OCI-LY7 (cell line): Measurements from ENCODE around the gene MYRIP. TPM values are rescaled to one million over a fixed set of nuclear protein-coding genes. Genes with fewer than 3 reads are reported as not detected.

Source experiments
- BruUV-seq: library from RNA; stranded (reverse); fragments of 400-500 nt; replicated peaks from 2 replicates; lab custom pipeline; 2021; lab: Mats Ljungman, UMichigan
- CTCF ChIA-PET: fragments of 300-600 bp; sonication (Branson Sonifier 250); formaldehyde crosslinking; loops from one replicate; lab custom pipeline; 2022; ENCODE audit warnings: antibody characterized with exemption; ENCODE audit not compliant: unreplicated experiment; lab: Charles Lee
- POLR2A ChIA-PET: fragments of 300-600 bp; sonication (Branson Sonifier 250); formaldehyde crosslinking; loops from one replicate; lab custom pipeline; 2022; ENCODE audit warnings: antibody characterized with exemption; lab: Charles Lee
- DNase-seq: peaks from one replicate; pipeline ENCODE4 v3.0.0-alpha.2; 2015; ENCODE audit warnings: low spot score
- H2AFZ ChIP-seq: fragments of 200-600 bp; sonication (generic), shearing (Covaris generic); 2 replicates; pipeline ENCODE4 v1.6.1; 2014; ENCODE audit warnings: mild to moderate bottlenecking, antibody characterized with exemption, low read length, moderate library complexity
- H3K27ac ChIP-seq: fragments of 200-600 bp; sonication (generic); 2 replicates; pipeline ENCODE4 v1.5.1; 2014; ENCODE audit warnings: mixed run types, low read depth, mild to moderate bottlenecking, moderate library complexity, low read length, inconsistent platforms; ENCODE audit not compliant: poor library complexity, severe bottlenecking
- H3K36me3 ChIP-seq: fragments of 200-600 bp; sonication (generic); 2 replicates; pipeline ENCODE4 v1.6.1; 2014; ENCODE audit warnings: mild to moderate bottlenecking, antibody characterized with exemption, low read length, moderate library complexity, mixed read lengths; ENCODE audit not compliant: insufficient read depth
- H3K4me1 ChIP-seq: fragments of 200-600 bp; sonication (generic); 2 replicates; pipeline ENCODE4 v1.5.1; 2014; ENCODE audit warnings: mild to moderate bottlenecking, low read length; ENCODE audit not compliant: insufficient read depth, poor library complexity, severe bottlenecking
- H3K4me2 ChIP-seq: fragments of 200-600 bp; sonication (generic); 2 replicates; pipeline ENCODE4 v1.6.1; 2014; ENCODE audit warnings: mild to moderate bottlenecking, low read length
- H3K4me3 ChIP-seq: fragments of 200-600 bp; sonication (generic); 2 replicates; pipeline ENCODE4 v1.5.1; 2014; ENCODE audit warnings: mild to moderate bottlenecking, low read depth, low read length; ENCODE audit not compliant: poor library complexity, severe bottlenecking
- H3K79me2 ChIP-seq: fragments of 200-600 bp; sonication (generic); 2 replicates; pipeline ENCODE4 v1.6.1; 2016; ENCODE audit warnings: low read depth, mild to moderate bottlenecking, low read length, moderate library complexity, mixed read lengths; ENCODE audit not compliant: insufficient read depth
- H3K9me2 ChIP-seq: fragments of 200-600 bp; sonication (generic); 2 replicates; pipeline ENCODE4 v1.6.1; 2016; ENCODE audit warnings: mild to moderate bottlenecking, low read length, mixed read lengths; ENCODE audit not compliant: insufficient read depth
- H3K9me3 ChIP-seq: fragments of 200-600 bp; sonication (generic); 2 replicates; pipeline ENCODE4 v1.6.1; 2014; ENCODE audit warnings: mild to moderate bottlenecking, mixed run types, low read length, mixed read lengths
- H4K20me1 ChIP-seq: fragments of 200-600 bp; sonication (generic); 2 replicates; pipeline ENCODE4 v1.6.1; 2014; ENCODE audit warnings: mild to moderate bottlenecking, antibody characterized with exemption, low read length, moderate library complexity, mixed read lengths; ENCODE audit not compliant: insufficient read depth
- EZH2phosphoT487 ChIP-seq: fragments of 200-600 bp; sonication (generic); IDR thresholded peaks from 2 replicates; pipeline ENCODE4 v1.6.1; 2018; ENCODE audit warnings: low read depth, borderline replicate concordance, mild to moderate bottlenecking, mixed run types, antibody characterized with exemption, low read length, moderate library complexity, mixed read lengths
- intact Hi-C: fragments of 100-400 bp; cut with micrococcal nuclease; formaldehyde crosslinking; loops from one replicate; pipeline ENCODE4 v1.10.0; 2022; ENCODE audit not compliant: unreplicated experiment
- total RNA-seq, 2 experiments: library from RNA; depleted of rRNA in 1 of 2; stranded (reverse); fragments of >200 nt in 1 of 2; shearing (Covaris generic) in 1 of 2; gene quantifications; 2 replicates each; pipeline ENCODE4 v1.2.3, GENCODE V29; 2014 to 2022
- TF ChIP-seq, protein P1 (sequence below): fragments of 200-600 bp; sonication (generic); conservative IDR thresholded peaks from 2 replicates; pipeline ENCODE4 v1.5.1; 2014; ENCODE audit warnings: mild to moderate bottlenecking, antibody characterized with exemption, low read length, moderate library complexity, mixed read lengths

The MYRIP gene
- total RNA-seq, 2 experiments from 2014 or later, result not detected

DNA sequence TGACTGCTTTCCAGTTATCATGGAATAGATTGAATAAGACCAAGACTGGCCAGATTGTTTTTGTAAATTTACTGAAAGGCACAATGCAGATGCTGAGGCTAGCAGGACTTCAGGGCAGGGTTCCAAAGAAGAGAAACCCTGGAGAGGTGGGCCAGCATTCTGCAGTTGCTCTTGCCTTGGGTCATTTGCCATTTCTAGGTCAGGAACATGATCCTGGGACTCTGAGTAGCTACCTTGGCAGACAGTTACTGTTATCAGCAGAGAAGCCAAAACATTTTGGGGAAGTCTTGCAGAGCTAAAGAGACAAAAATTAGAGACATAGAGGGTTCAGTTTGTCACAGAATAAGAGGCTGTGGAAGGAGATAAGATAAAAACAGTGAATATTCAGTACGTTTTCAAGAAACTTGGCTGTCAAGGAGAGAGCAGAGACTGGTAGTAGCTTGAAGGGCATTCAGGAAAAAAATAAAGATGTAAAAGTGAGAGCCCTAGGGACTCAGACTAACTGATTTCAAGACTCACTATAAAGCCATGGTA lies 46.8 kb upstream of the MYRIP start:
- Histone ChIP-seq H3K79me2 (no peaks in the 10 kb centered on the region), H3K36me3 (no peaks in the 10 kb centered on the region), H3K4me1 (no peaks in the 10 kb centered on the region), H4K20me1 (no peaks in the 10 kb centered on the region), H2AFZ (no peak overlapping the region), H3K9me2 (no peaks in the 10 kb centered on the region), H3K4me2 (no peak overlapping the region), H3K27ac (no peak overlapping the region), H3K9me3 (no peaks in the 10 kb centered on the region), H3K4me3 (no peak overlapping the region)
- BruUV-seq, result no TSS peak
- TF ChIP-seq, protein P1, sequence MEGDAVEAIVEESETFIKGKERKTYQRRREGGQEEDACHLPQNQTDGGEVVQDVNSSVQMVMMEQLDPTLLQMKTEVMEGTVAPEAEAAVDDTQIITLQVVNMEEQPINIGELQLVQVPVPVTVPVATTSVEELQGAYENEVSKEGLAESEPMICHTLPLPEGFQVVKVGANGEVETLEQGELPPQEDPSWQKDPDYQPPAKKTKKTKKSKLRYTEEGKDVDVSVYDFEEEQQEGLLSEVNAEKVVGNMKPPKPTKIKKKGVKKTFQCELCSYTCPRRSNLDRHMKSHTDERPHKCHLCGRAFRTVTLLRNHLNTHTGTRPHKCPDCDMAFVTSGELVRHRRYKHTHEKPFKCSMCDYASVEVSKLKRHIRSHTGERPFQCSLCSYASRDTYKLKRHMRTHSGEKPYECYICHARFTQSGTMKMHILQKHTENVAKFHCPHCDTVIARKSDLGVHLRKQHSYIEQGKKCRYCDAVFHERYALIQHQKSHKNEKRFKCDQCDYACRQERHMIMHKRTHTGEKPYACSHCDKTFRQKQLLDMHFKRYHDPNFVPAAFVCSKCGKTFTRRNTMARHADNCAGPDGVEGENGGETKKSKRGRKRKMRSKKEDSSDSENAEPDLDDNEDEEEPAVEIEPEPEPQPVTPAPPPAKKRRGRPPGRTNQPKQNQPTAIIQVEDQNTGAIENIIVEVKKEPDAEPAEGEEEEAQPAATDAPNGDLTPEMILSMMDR, result no peak
- TF ChIP-seq EZH2phosphoT487, result no peak
- intact Hi-C loops, result no loop called here
- POLR2A ChIA-PET, result interaction anchor here (0.6 kb wide), 1 partner anchor 921 kb away, joined by 3 read pairs; no protein-coding TSS in a partner anchor
- no peak for DNase-seq
- CTCF ChIA-PET, result no interaction called here

DNA sequence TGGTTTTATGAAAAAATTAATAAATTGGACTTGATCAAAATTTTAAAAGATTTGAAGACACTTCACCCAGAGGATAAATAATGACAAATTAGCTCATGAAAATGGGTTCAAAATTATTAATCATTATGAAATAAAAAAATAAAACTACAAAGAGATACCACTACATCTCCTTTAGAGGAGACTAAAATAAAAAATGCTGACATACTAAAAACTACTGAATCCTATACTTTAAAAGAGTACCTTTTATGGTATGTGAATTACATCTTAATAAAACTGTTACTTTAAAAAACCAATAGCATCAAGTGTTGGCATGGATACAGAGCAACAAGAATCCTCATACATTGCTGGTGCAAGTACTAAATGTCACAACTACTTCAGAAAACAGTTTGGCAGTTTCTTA lies 46.0 kb upstream of the MYRIP start:
- Histone ChIP-seq H3K9me2 (no peaks in the 10 kb centered on the region), H3K36me3 (no peaks in the 10 kb centered on the region), H2AFZ (no peak overlapping the region), H3K4me1 (no peaks in the 10 kb centered on the region), H3K4me2 (no peak overlapping the region), H4K20me1 (no peaks in the 10 kb centered on the region), H3K4me3 (no peak overlapping the region), H3K79me2 (no peaks in the 10 kb centered on the region), H3K27ac (no peak overlapping the region), H3K9me3 (no peaks in the 10 kb centered on the region)
- ChIA-PET CTCF (no interaction called here), POLR2A (interaction anchor here (0.6 kb wide), 1 partner anchor 920 kb away, joined by 3 read pairs; no protein-coding TSS in a partner anchor)
- BruUV-seq, result no TSS peak
- no peak for TF ChIP-seq EZH2phosphoT487
- TF ChIP-seq, protein P1, result no peak
- intact Hi-C loops, result no loop called here
- DNase-seq, result no peak

DNA sequence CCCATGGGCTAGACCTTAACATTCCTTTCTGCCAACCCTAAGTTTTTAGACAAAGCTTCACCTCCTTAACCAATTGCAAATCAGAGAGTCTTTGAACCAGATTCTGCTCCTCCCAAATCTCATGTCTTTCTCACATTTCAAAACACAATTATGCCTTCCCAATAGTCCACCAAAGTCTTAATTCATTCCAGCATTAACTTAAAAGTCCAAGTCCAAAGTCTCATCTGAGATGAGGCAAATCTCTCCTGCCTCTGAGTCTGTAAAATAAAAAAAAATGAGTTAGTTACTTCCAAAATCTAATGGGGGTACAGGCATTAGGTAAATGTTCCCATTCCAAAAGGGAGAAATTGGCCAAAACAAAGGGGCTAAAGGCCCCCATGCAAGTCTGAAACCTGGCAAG lies 43.8 kb upstream of the MYRIP start:
- TF ChIP-seq, protein P1, result no peak
- TF ChIP-seq EZH2phosphoT487, result no peak
- Histone ChIP-seq H3K27ac (no peak overlapping the region), H3K4me2 (no peak overlapping the region), H3K4me1 (no peaks in the 10 kb centered on the region), H3K4me3 (no peak overlapping the region), H3K36me3 (no peaks in the 10 kb centered on the region), H2AFZ (no peak overlapping the region), H4K20me1 (no peaks in the 10 kb centered on the region), H3K9me3 (no peaks in the 10 kb centered on the region), H3K79me2 (no peaks in the 10 kb centered on the region), H3K9me2 (no peaks in the 10 kb centered on the region)
- BruUV-seq, result no TSS peak
- POLR2A ChIA-PET, result no interaction called here
- intact Hi-C loops, result no loop called here
- no peak for DNase-seq
- CTCF ChIA-PET, result no interaction called here
